Astrocyte (in vitro differentiated cells and primary cell): ENCODE data around the gene DNAH3.

Experiments
- CTCF ChIP-seq: IDR thresholded peaks from 2 replicates; pipeline ENCODE4 v1.5.1; 2011; ENCODE audit warnings: low read depth, mild to moderate bottlenecking, inconsistent platforms, low read length, moderate library complexity; ENCODE audit not compliant: insufficient read depth
- EZH2 ChIP-seq: IDR thresholded peaks from 2 replicates; pipeline ENCODE4 v1.6.1; 2012; ENCODE audit warnings: mild to moderate bottlenecking, low read length, inconsistent platforms; ENCODE audit not compliant: insufficient read depth

GRCh38 chr16:21197621-21198020 lies 47.0 kb upstream of the DNAH3 start:
- TF ChIP-seq CTCF (no peak), EZH2 (no peak)
